Smooth muscle cell of bladder (primary cell): ENCODE results near the gene B3GNT3. TPM values are rescaled to one million over a fixed set of nuclear protein-coding genes. Genes with fewer than 3 reads are reported as not detected.

ENCODE experiments used
- total RNA-seq: library from RNA; depleted of rRNA; stranded (reverse); fragments of >200 nt; gene quantifications from 2 replicates; pipeline ENCODE4 v1.2.3, GENCODE V29; 2014

Gene B3GNT3, protein sequence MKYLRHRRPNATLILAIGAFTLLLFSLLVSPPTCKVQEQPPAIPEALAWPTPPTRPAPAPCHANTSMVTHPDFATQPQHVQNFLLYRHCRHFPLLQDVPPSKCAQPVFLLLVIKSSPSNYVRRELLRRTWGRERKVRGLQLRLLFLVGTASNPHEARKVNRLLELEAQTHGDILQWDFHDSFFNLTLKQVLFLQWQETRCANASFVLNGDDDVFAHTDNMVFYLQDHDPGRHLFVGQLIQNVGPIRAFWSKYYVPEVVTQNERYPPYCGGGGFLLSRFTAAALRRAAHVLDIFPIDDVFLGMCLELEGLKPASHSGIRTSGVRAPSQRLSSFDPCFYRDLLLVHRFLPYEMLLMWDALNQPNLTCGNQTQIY
- total RNA-seq, result not detected in 2 replicates

DNA sequence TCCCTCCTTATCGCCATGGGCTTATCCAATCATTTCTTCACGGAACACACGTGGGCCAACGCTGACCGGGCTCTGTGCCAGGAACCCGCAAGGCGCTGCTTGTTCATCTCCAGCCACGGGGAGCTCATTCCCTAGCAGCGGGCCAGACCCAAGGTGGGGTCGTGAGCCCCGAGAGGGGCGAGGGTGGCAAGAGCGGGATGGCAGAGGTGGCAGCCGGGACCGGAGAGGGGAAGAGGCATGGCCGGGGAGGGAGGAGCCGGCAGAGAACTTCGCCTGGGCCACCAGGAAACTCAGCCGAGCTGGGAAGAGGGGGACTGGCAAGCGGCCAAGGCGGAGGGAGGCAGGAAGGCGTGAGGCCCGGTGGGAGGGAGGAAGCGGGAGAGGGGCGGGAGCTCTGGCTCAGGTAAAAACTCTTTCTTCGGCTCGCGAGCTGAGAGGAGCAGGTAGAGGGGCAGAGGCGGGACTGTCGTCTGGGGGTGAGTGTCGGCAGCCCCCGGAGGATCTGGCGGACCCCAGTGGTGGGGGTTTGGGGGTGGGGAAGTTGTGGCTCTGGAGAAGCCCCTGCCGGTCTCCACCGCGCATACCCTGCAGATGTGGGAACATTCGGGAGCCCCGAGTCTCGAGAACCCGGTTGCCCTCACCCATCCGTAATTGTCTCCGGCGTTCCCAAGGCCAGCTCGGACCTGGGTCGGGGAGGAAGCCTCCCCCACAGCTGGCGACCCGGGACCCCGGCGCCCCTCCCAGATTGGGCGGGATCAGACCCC lies at the start of gene B3GNT3:
Gene B3GNT3 (plus strand): TSS at position 408 of the 764 bp plus-strand sequence. CDS start 12,670 bp downstream, outside the sequence.

DNA sequence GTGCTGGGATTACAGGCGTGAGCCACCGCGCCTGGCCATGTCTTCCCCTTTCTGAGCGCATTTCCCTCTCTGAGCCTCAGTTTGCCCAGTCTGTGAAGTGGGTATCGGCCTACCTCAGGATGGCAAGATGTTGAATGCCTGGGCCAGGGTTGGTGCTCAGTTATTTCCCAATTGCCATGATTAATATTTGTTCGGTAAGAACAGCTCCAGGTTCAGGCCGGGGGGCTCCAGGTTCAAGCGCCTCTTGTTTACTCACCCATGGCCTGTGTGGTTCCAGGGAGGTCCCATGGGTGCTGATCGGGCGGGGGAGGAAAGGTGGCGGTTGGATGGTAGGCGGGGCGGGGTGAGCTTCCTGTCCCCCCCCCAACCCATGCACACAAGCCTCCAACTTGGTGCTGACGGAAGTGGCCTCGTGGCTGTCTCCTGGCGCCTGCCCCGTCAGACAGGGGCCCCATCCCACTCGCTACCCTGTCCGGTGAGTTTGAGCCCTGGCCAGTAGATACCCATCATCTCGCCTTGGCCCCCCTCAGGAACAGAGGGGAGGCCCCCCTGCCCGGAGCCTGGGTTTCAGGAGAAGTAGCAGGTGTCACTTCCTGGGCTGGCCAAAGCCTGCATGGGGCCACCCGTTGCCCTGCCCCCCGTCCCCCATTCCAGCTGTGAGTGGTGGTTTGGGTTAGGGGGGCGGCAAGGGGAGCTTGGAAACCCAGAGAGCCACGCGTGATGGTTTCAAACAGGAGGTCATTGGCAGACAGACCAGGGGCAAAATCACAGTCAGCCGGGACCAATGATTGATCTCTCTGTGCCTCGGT lies 43.6 kb upstream of the B3GNT3 start, which contains the start of gene FCHO1:
Gene FCHO1 (plus strand): TSS at position 375 of the 809 bp plus-strand sequence. CDS start 3,688 bp downstream, outside the sequence.

DNA sequence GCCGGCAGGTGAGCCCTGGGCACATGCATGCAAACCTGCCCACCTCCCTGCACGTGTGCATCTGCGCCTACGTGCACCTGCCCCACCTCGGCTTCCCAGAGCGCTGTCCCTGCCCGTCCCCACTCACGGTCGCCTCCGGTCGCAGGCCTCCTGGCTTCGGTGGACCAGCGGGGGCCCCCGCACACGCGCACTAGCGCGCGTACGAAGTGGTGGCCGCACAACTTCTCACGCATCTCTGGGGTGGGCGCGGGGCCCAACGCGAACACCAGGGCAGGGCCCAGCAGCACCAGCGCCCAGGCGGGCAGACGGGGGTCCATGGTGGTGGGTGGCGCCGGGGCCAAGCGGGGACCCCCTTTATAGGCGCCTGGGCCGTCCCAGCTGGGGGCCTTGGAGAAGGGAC lies 26.3 kb downstream of the B3GNT3 start, which contains the start of gene INSL3:
Gene INSL3 (minus strand): TSS at position 330 of the 400 bp plus-strand sequence. CDS start 13 bp downstream, at position 317.

GRCh38 chr19:17847538-17848366 lies 52.8 kb downstream of the B3GNT3 start, which contains the start of gene JAK3:
TSS of gene JAK3 (minus strand) at chr19:17847982. CDS start at chr19:17844417, 3,565 bp downstream.

DNA sequence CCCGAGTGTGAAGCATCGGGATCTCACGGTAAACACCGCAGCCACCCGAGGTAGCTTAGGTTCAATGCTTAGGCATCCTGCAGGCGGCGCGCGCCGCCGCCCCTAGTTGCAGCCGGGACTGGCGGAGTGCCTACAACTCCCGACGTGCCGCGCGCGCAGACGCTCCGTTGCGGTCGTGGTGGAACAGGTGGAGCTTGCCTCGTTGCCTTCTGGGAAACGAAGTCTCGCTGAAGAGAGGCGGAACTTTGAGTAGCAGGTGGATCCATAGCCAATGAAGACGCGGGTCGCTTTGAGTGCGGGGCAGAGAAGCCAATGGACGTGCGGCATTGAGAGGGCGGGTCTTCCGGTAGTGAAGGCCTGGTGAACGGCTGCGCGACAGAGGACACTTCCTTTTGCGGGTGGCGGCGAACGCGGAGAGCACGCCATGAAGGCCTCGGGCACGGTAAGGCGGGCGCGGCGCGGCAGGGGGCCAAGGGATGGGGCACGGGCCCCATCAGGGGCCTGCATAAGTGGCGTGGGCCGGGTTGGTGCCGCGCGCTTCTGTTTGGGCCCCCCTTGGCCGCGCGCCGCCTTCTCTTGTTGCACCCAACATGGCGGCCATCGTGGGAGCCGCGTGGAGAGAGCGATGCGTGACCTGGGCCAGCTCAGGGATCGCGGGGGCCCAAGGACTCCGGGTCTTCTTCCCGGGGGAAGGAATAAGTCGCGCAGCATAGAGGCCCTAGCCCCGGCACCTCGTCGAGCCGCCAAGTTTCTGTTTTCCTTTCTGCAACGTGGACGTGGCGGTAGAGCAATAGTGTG lies 64.8 kb downstream of the B3GNT3 start, which contains the start of gene RPL18A:
Gene RPL18A (plus strand): TSS at position 378 of the 798 bp plus-strand sequence. CDS start 47 bp downstream, at position 425.

Other genes with a start within 250 kb of the B3GNT3 start
- gene COLGALT1, start 239.5 kb upstream of the B3GNT3 start, total RNA-seq, result 93.2 and 113 TPM in 2 replicates
- gene UNC13A, start 106.8 kb upstream of the B3GNT3 start, total RNA-seq, result 0.28 TPM in 2 replicates
- gene MAP1S, start 75.7 kb upstream of the B3GNT3 start, total RNA-seq, result 9.2 and 11.2 TPM in 2 replicates
- gene FCHO1, start 43.7 kb upstream of the B3GNT3 start, total RNA-seq, result 0.09 and 0.14 TPM in 2 replicates
- not detected in 2 replicates for gene INSL3, start 26.4 kb downstream of the B3GNT3 start, total RNA-seq
- 1.00 and 2.3 TPM in 2 replicates for gene JAK3, start 52.8 kb downstream of the B3GNT3 start, total RNA-seq
- 1,775 and 1,825 TPM in 2 replicates for gene RPL18A, start 64.8 kb downstream of the B3GNT3 start, total RNA-seq
- not detected in 2 replicates for gene SLC5A5, start 76.8 kb downstream of the B3GNT3 start, total RNA-seq
- gene CCDC124, start 137.9 kb downstream of the B3GNT3 start, total RNA-seq, result 28.0 and 34.3 TPM in 2 replicates
- gene KCNN1, start 172.0 kb downstream of the B3GNT3 start, total RNA-seq, result 0.09 TPM in 1 of 2 replicates, not detected in the other
- 4.0 and 4.4 TPM in 2 replicates for gene ARRDC2, start 213.0 kb downstream of the B3GNT3 start, total RNA-seq